ENCODE data around the gene CETP. TPM values are rescaled to one million over a fixed set of nuclear protein-coding genes. Genes with fewer than 3 reads are reported as not detected.

The CETP gene
- total and polyA plus RNA-seq, 2 of the 8 experiments (the other 6 are each of a cell fraction or from before 2014, with no cell fraction given): not detected

DNA sequence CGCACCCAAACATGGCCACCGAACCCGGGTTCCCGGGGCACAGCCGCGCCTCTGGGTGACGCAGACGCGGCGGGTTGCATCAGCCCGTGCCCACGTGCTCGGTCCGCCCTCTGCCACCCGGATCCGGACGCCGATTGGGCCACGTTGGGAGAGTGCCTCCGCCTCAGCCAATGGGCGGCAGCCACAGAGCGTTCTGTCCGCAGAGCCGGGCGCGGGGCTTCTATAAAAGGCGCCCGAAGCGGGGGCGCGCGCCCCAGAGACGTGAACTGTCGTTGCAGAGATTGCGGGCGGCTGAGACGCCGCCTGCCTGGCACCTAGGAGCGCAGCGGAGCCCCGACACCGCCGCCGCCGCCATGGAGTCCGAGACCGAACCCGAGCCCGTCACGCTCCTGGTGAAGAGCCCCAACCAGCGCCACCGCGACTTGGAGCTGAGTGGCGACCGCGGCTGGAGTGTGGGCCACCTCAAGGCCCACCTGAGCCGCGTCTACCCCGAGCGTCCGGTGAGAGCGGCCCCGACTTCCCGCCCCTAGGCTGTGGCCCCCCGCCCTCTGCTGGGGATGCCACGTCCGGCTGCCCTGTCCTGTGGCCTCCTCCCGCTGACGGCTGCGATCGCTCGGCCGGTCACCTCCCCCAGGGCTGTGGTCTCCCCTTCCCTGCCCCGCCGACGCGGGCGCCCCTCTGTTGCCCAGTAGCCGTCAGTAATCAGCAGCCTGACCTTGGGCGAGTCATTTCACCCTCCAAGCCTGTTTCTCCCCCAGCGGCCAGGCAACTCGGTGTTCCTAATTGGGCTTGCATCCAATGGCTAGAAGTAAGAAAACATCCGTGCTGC is 29.6 kb upstream of the CETP start, which contains the start of gene HERPUD1 (continued):
- TF ChIP-seq ASH2L (IDR thresholded peaks at IDR 0.05; ENCODE audit: low read length) (peak; percentile 82), HDAC2 (IDR thresholded peaks at IDR 0.05; ENCODE audit: borderline replicate concordance in 1 of 2, low read depth in 2 of 2, low read length in 2 of 2) (no peak), TAF7 (optimal IDR thresholded peaks at IDR 0.05; ENCODE audit: borderline replicate concordance, low read depth, low read length) (peak; percentile 85), KDM1A (IDR thresholded peaks at IDR 0.05; ENCODE audit: borderline replicate concordance, low read length) (no peak), RAD21 (IDR thresholded peaks at IDR 0.05 in 1 of 2, conservative IDR thresholded peaks at IDR 0.05 in 1 of 2; ENCODE audit: low read depth in 2 of 2, low read length in 2 of 2) (no peak; a peak in 1 of 4 replicates), POU5F1 (IDR thresholded peaks at IDR 0.05; ENCODE audit: low read depth, low read length) (no peak), BRCA1 (IDR thresholded peaks at IDR 0.05; ENCODE audit: low read depth, low read length) (no peak), TCF12 (IDR thresholded peaks at IDR 0.05; ENCODE audit: low read depth, low read length) (no peak), SP4 (IDR thresholded peaks at IDR 0.05; ENCODE audit: low read length) (no peak), SRF (IDR thresholded peaks at IDR 0.05; ENCODE audit: low read depth, low read length) (no peak), SIX5 (IDR thresholded peaks at IDR 0.05; ENCODE audit: low read depth, low read length) (no peak), RFX5 (IDR thresholded peaks at IDR 0.05; ENCODE audit: borderline replicate concordance, low read depth, low read length) (no peak), BACH1 (IDR thresholded peaks at IDR 0.05; ENCODE audit: low read length) (no peak), ATF2 (IDR thresholded peaks at IDR 0.05; ENCODE audit: low read length) (no peak; the same call in 1 of the 2 replicates), RNF2 (IDR thresholded peaks at IDR 0.05; ENCODE audit: borderline replicate concordance, low read depth, low read length, missing control alignments, poor library complexity, severe bottlenecking) (no peak)
- TF ChIP-seq, protein P1, sequence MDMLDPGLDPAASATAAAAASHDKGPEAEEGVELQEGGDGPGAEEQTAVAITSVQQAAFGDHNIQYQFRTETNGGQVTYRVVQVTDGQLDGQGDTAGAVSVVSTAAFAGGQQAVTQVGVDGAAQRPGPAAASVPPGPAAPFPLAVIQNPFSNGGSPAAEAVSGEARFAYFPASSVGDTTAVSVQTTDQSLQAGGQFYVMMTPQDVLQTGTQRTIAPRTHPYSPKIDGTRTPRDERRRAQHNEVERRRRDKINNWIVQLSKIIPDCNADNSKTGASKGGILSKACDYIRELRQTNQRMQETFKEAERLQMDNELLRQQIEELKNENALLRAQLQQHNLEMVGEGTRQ (IDR thresholded peaks at IDR 0.05; ENCODE audit: low read length): peak; percentile 79
- TF ChIP-seq, protein P2, sequence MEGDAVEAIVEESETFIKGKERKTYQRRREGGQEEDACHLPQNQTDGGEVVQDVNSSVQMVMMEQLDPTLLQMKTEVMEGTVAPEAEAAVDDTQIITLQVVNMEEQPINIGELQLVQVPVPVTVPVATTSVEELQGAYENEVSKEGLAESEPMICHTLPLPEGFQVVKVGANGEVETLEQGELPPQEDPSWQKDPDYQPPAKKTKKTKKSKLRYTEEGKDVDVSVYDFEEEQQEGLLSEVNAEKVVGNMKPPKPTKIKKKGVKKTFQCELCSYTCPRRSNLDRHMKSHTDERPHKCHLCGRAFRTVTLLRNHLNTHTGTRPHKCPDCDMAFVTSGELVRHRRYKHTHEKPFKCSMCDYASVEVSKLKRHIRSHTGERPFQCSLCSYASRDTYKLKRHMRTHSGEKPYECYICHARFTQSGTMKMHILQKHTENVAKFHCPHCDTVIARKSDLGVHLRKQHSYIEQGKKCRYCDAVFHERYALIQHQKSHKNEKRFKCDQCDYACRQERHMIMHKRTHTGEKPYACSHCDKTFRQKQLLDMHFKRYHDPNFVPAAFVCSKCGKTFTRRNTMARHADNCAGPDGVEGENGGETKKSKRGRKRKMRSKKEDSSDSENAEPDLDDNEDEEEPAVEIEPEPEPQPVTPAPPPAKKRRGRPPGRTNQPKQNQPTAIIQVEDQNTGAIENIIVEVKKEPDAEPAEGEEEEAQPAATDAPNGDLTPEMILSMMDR (IDR thresholded peaks at IDR 0.05; ENCODE audit: control extremely low read depth in 1 of 3, insufficient read depth in 1 of 3, low read depth in 1 of 3, low read length in 3 of 3): peak in 1 of 3 experiments; percentile 0; a peak in 1 of 4 replicates
